GM18499 (cell line): ENCODE data around the gene SS18L1.

Experiments used
- ATAC-seq: cut with Tn5 transposase; IDR thresholded peaks from one replicate; pipeline ENCODE4 v1.9.1; 2021; ENCODE audit warnings: moderate number of reproducible peaks; ENCODE audit not compliant: insufficient read depth, unreplicated experiment

SS18L1 gene

DNA sequence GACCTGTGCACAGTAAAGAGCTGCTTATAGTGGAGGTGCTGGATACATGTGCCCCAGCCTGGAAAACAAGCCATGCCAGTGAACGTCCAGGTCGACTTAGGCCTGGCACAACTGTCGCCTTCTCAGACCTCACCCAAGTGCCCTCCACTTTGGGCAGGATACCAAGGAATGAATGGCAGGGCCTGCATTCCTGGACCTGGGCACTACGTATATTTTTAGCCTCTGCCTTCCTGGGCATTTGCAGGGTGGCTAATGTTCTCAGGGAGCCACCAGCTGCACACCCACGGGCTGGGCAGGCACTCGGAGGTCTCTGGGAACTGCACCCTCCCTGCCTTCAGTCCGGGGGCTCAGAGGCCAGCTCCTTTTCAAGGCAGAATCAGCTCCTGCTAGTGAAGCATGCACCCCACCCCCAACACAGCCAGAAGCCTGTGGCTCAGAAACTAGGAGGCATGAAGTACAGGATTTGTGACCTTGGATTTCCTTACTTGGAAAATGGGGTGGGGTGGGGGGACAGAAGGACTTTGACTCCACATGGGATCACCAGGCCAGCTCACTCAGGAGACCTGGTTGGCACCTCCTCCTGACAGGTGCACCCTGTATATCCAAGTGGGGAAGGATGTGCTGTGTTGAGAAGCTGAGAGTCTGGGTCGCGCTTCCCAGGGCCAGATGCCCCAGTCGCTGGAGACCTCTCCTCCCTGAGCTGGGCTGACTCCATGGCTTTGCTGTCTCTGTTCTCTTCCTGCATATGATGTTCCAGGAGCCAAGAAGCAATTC, 23.8 kb upstream of the SS18L1 start:
- ATAC-seq, result no peak

DNA sequence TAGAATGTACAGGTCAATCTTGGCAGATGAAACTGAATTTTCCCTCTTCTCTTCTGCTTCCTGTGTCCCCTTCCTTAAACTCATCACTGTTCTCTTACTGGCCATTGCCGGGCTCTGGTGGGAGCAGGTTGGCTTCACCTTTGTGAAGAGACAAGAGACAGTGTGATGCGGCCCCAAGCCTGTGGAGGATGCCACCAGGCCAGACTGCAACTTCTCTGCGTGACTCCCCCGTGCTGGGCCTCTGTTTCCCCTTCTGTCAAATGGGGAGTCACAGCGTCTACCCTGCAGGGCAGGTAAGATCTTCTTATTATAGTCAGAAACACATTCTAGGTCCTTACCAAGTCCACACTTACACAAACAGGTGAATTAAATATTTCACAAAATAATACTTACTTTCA, 23.2 kb upstream of the SS18L1 start:
- no peak for ATAC-seq

DNA sequence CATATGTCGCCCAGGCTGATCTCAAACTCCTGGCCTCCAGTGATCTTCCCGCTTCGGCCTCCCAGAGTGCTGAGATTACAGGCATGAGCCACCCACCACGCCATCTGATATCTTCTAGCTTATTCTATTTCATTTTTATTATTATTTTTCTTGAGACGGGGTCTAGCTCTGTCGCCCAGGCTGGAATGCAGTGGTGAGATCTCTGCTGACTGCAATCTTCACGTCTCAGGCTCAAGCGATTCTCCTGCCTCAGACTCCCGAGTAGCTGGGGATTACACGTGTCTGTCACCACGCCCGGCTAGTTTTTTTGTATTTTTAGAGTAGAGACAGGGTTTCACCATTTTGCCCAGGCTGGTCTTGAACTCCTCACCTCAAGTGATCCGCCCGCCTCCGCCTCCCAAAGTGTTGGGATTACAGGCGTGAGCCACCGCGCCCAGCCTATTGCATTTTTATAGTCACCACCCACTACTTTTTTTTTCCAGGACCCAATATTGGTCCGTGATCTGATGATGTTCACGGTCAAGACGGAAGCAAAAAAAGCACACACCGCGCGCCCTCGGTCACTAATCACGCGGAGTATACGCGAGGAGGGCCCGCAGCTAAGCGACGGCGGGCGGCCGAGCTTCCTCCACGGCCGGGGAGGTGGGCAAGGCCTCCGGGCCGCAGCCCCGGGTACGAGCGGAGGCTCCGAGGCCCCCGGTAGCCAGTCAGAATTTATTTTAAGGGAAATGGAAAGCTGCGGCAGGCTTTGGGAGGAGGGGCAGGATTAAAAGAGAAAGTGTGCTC, 22.4 kb upstream of the SS18L1 start:
- peak; percentile 15 for ATAC-seq

DNA sequence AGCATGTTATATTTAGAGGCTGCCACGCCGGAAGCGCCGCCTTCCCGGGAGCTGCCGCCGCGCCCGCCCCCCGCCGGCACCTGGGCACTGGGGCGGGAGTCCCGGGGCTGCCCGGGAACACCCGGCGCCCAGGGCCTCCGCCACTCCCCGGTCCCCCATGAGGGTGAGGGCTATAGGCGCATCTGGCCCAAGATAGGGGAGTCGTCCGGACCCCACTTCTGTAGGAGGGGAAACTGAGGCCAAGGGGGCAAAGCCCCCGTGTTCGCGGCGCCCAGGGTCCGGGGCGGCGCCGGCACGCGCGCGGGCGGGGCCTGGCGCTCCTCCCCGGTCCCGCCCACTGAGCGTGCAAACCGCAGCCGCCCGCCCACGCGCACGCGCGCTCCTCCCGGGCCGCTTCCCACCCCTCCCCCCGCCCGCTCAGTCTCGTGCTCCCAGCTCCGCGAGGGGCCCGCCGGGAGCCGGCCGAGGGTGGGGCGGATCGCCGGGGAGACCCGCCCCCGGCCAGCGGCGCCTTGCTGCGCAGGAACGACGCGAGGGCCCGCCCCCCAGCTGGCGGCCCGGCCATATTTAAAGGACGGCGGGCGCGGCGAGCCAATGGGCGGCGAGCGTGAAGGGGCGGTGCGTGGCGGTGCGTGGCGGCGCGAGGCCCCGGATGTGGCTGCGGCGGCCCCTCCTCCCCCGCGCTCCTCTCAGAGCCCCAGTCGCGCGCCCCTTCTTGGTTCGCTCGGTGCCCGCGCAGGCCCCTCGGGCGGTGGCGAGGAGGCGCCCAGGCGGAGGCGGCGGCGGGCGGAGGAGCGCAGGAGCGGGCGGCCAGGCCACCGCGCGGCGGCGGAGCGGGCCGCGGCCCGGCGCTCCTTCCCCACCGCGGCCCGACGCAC, 21.6 kb upstream of the SS18L1 start, which contains the start of gene LSM14B:
TSS of gene LSM14B (plus strand) at position 700 of the 878 bp plus-strand sequence. CDS start 192 bp downstream, outside the sequence.
- ATAC-seq, result peak; percentile 41

DNA sequence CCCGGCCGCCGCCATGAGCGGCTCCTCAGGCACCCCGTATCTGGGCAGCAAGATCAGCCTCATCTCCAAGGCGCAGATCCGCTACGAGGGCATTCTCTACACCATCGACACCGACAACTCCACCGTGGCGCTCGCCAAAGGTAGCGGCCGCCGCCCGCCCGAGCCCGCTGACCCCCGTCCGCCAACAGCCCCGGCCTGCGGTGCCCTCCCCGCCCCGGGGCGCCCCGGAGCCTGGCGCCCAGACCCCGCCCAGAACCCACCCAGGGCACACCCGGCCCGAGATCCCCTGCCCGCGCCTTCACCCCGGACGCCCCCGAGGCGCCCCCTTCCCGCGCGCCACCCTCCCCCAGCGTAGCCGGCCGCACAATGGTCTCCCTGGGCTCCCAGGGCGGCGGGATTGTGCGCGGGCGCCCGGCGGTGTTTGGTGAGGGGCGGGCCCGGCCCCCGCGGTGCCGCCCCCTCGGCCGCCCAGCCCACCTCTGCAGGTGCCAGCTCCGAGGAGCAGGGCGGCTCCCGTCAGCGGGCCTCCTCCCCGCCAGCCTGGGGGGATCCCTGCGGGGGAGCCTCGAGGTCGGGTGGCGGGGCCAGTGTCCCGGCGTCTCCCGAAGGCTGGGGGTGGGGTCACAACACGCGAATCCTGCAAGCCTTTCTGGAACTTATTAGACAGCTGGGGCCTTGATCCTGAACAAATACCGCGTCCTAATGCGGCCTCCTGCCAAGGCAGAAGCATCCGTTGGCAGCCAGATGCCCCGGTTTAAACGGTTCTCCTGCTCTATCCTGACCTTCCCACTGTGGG, 20.7 kb upstream of the SS18L1 start:
- peak; percentile 11 for ATAC-seq

DNA sequence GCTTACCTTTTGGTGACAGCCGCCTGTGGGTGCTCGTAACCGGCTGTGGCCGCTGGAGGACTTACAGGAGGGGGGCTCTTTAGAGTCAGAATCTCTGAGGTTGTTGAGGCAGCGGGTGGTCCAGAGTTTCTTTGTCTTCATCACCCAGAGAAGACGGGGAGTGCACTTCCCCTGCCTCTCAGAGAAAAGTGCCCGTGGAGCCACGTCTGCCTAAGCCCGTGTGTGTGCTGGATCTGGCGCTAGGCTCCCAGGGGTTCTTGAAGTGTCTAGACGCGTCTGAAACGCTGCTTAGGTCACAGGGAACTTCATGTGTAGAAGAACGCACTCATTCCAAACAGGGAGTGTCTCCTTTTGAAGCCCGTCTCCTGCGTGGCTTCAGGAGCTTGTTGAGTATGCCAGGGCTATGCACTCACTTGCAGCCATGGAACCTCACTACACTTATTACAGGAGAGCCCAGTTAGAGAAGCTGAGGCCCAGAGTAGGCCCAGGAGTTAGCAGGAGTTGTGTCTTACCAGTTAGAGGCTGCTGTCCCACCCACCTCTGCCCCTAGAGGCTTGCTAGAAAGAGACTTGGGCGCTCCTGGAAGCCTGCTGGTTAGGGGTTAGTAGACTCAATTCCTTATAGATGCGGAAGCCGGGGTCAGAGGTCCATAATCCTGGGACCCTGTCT, 20.0 kb upstream of the SS18L1 start:
- ATAC-seq, result no peak

DNA sequence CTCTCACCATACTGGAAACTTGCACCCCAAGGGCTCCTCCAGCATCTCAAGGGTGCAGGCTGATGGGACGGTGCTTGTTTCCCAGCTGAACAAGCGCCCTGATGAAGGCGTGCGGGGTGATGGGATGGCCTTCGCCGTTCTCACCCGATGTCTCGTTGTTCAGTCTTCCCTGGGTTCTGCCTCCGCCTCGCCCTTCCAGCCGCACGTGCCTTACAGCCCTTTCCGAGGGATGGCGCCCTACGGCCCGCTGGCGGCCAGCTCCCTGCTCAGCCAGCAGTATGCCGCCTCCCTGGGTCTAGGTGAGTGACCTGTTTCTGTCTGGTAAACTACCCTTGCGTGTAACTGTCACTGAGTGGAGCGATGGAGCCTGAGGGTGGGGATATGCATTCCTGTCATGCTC, 17.4 kb upstream of the SS18L1 start:
- no peak for ATAC-seq

DNA sequence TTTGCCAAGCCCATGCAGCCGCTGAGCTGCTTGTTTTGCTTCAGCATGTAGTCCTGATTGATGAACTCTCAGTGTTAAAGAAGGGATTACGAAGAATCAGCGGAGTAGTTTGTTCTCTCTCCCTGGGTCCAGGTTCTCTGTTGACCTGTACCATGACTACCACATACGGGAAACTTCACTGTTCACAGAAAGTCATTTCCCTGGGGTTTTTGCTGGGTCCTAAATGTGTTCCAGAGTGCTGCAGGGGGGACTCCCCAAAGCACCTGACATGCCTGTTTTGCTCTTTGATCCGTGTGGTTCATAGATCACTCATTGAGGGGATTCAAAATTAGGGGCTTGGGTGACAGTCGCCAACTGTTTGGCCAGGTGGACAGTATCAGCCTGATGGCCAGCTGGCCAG, 15.8 kb upstream of the SS18L1 start:
- ATAC-seq, result no peak

DNA sequence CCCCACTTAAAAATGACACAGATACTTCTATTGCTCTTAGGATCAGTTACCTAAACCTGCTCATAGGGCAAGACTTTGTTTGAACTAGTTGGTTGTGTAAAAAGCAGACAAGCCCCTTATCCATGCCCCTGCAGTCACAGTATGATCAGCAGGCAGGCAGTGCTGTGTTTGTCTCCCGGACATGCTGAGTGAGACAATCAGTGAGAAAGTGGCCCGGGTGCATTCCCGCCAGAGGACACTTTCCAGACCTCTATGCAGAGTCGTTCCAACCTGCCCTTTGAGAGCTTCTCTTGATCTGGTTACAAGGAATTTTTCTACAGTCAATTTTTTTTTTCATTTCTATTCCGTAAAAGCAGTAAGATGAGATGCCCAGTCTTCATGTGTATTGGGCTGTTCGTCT, 15.1 kb upstream of the SS18L1 start:
- ATAC-seq, result no peak

DNA sequence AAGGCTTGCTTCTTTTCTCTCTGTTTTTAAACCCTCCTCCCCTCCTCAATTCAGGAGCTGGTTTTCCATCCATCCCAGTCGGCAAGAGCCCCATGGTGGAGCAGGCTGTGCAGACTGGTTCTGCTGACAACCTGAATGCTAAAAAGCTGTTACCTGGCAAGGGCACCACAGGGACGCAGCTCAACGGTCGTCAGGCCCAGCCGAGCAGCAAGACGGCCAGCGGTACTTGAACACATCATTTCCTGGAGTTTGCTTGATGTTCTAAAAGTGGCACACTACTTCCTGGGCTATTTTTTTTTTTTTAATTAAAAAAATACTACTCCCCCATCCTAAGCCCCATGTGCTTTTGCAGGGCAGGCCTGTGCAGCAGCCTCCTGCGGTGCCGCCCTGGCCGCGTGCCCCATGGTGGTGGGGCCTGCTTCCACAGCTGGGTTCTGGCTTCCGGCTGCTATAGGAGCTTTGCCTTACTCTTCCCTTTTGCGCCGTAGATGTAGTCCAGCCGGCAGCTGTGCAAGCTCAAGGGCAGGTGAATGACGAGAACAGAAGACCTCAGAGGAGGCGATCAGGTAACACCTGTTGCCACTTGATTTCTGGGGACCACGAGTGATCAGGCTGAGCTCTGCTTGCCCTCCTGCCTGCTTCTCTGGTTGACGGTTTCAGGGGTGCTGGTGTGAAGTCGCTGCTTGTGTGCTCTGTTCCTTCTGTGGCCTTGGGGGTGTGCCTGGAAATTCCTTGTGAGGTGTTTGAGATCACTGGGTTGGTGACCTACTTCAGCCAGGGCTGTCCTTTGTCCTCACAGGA, 13.6 kb upstream of the SS18L1 start:
- ATAC-seq, result no peak

DNA sequence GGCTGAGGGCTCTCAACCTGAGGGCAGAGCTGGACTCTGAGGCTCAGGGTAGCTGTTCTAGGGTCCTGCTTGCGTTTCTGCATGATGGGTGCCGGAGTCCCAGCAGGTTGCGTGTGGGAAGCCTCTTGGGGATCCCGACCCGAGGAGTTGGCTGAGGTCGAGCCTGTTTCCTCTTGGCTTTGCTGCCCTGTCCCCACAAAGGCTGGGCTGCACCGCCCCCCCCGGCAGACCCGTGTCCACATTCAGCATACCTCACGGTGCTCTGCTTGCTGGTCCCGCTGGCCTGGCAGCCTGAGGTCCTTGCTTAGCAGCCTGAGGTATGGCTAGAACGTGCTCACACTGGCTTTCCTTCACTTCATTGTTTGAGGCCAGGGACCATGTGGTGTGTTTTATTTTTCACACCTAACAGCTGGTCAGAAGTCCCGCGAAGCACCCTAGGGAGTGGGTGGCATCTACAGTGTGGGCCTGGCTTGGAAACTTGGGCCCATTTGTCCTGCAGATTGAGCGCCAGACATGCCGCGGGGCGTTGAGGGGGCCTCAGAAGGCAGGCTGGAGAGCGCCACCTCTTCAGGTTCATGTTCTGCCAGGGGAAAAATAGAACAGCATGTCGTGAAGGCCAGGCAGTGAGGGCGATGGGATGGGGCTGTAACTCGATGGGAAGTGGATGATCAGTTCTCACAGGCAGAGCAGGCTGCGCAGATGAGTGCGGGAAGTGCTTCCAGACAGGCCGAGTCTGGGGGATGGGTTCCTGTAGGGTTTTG, 11.8 kb upstream of the SS18L1 start:
- ATAC-seq, result no peak

DNA sequence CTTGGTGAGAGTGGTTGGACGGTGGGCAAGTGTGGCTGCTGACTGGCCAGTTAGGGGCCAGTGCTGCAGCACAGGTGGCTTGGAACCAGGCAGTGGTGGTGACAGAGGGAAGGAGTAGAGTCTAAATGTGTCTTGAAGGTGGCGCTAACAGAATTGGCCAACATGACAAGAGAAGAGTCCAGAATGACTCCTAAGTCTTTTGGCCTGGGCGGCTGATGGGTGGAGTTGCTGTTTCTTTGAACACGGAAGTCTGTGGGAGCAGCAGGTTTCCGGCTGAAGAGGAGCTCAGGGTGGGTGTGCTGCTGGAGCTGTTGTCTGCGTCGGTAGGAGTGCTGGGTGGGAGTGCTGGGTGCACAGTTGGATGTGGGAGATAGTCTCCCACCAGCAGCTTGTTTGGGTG, 11.1 kb upstream of the SS18L1 start:
- no peak for ATAC-seq

DNA sequence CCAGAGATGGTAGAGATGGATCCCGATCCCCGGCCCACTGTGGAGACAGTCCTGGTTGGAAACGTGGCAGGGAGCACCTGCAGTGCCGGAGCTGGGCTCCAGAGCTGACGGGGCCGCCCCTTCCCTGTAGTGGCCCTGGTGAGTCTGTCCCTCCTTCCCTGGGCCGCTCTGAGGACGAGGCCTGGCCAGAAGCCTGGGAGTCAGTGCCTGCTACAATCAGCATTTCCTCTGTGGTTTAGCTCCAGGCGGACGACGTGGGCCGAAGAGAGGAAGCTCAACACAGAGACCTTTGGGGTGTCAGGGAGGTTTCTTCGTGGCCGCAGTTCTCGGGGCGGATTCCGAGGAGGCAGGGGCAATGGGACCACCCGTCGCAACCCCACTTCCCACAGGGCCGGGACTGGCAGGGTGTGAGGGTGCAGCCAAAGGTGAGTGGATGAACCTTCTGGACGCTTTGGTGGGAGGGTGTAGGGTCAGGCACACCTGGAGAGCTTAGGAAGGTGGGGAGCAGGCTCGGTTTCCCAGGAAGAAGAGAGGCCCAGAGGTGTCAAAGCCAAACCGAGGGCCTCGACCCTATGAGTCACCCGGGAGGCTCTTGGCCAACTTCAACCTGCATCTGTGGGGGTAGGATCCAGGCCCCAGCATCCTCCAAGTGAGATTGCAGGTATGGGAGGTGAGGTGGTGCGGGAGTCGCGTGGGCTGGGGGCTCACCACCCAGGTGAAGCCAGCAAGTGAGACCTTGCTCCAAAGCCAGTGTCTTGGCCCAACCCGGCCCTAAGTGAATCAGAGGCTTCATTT, 10.3 kb upstream of the SS18L1 start:
- no peak for ATAC-seq

DNA sequence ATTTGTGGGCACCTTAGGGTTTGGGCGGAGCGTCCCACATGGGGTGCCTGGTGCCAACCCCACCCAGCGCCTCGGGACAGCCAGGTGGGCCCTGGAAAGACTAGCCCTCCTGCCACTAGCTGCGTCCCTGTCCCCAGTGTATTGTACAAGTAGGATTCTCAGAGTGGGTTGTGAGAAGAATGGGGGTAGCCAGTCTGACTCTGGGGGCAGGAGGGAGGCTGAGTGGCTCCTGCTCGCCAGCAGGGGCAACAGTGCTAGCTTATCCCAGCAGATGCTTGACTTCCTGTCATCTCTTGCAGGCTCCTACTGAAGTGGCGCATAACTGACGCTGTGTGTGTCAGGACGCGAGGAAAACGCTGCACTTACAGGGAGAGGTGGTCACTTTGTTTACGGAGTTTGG, 9.7 kb upstream of the SS18L1 start:
- no peak for ATAC-seq

DNA sequence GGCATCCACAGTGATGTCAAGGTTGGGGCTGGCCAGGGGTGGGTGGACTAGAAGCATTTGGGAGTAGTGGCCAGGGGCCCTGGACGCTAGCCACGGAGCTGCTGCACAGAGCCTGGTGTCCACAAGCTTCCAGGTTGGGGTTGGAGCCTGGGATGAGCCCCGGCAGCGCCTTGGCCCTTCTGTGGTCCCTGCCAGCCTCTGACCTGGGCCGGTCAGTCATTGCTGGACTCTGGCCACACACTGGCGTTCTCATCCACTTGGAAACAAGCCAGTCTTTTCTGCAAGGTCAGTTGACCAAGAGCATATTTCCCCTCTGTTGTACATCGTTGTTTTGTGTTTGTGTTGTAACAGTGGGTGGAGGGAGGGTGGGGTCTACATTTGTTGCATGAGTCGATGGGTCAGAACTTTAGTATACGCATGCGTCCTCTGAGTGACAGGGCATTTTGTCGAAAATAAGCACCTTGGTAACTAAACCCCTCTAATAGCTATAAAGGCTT, 8.8 kb upstream of the SS18L1 start:
- no peak for ATAC-seq

DNA sequence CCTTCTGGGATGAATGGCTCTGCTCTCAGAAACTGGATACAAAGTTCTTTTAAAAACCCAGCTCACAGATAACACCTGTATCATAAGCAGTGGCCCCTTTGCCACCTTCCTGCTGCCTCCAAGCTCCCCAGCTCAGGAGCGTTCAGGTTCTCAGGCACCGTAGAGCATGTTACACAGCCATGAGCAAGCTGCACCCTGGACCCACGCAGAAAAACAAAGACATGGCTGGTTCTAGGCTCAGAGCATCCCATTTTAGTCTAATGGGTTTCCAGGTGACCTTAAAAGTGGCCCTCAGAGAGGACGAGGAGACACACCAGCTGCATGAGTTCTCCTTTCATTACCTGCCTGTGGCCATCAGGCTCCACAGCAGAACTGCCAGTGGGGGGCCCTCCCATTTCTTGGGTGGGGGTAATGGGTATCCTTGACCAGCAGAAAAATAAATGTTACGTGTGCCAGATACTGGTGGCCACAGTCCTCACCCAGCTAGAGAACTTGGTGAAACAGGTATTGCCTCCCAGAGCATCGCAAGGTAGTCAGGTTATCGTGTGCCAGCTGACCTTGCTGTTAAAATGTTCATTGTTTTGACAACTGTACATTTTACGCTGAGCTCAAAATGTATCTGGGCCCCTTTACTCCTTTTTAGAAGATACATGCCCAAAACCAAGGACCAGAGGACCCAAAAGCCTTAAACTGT, 7.8 kb upstream of the SS18L1 start:
- ATAC-seq, result no peak
